GM23248 (cell line): Measurements from ENCODE around the gene MSL2. TPM values are rescaled to one million over a fixed set of nuclear protein-coding genes. Genes with fewer than 3 reads are reported as not detected.
A peak's percentile ranks its signal among the peaks of the same experiment; 100 is the strongest.
"Not testable (repeated sequence)": the region's sequence is repeated elsewhere in the genome, so short reads cannot be mapped to it uniquely, and the experiment has no call there.

ENCODE experiments used
- DNase-seq: peaks from one replicate; pipeline ENCODE4 v3.0.0-alpha.2; 2015
- H2AFZ ChIP-seq: fragments of 200-600 bp; sonication (generic); 2 replicates; pipeline ENCODE4 v1.6.1; 2016; ENCODE audit warnings: antibody characterized with exemption
- H3F3A ChIP-seq: fragments of 200-600 bp; sonication (generic); 2 replicates; pipeline ENCODE4 v1.6.1; 2016; ENCODE audit warnings: mild to moderate bottlenecking, antibody characterized with exemption, mixed run types; ENCODE audit not compliant: insufficient read depth
- H3K27ac ChIP-seq: fragments of 200-600 bp; sonication (generic); 2 replicates; pipeline ENCODE4 v1.5.1; 2016; ENCODE audit warnings: mild to moderate bottlenecking
- H3K27me3 ChIP-seq: fragments of 200-600 bp; sonication (generic); replicated peaks from 2 replicates; pipeline ENCODE4 v1.6.1; 2016; ENCODE audit warnings: mild to moderate bottlenecking; ENCODE audit not compliant: insufficient read depth
- H3K36me3 ChIP-seq: fragments of 200-600 bp; sonication (generic); 2 replicates; pipeline ENCODE4 v1.6.1; 2016; ENCODE audit warnings: low read depth, mild to moderate bottlenecking
- H3K4me1 ChIP-seq: fragments of 200-600 bp; sonication (generic); 2 replicates; pipeline ENCODE4 v1.6.1; 2016; ENCODE audit warnings: mild to moderate bottlenecking; ENCODE audit not compliant: insufficient read depth
- H3K4me2 ChIP-seq: fragments of 200-600 bp; sonication (generic); one replicate; pipeline ENCODE4 v1.6.1; 2016; ENCODE audit warnings: mild to moderate bottlenecking; ENCODE audit not compliant: unreplicated experiment
- H3K4me3 ChIP-seq: fragments of 200-600 bp; sonication (generic); 2 replicates; pipeline ENCODE4 v1.5.1; 2016; ENCODE audit warnings: mild to moderate bottlenecking
- H3K79me2 ChIP-seq: fragments of 200-600 bp; sonication (generic); 2 replicates; pipeline ENCODE4 v1.6.1; 2016; ENCODE audit warnings: mild to moderate bottlenecking; ENCODE audit not compliant: insufficient read depth
- H3K9ac ChIP-seq: fragments of 200-600 bp; sonication (generic); 2 replicates; pipeline ENCODE4 v1.6.1; 2016; ENCODE audit warnings: mild to moderate bottlenecking
- H3K9me2 ChIP-seq: fragments of 200-600 bp; sonication (generic); 2 replicates; pipeline ENCODE4 v1.6.1; 2016; ENCODE audit warnings: mixed run types, mild to moderate bottlenecking, moderate library complexity; ENCODE audit not compliant: insufficient read depth
- H3K9me3 ChIP-seq: fragments of 200-600 bp; sonication (generic); one replicate; pipeline ENCODE4 v1.6.1; 2017; ENCODE audit warnings: low read depth
- H4K20me1 ChIP-seq: fragments of 200-600 bp; sonication (generic); 2 replicates; pipeline ENCODE4 v1.6.0; 2016; ENCODE audit not compliant: insufficient read depth
- EZH2 ChIP-seq: fragments of 200-600 bp; sonication (generic); IDR thresholded peaks from 2 replicates; pipeline ENCODE4 v1.6.1; 2018; ENCODE audit warnings: antibody characterized with exemption, mild to moderate bottlenecking; ENCODE audit not compliant: insufficient read depth, poor library complexity, severe bottlenecking
- EZH2phosphoT487 ChIP-seq: fragments of 200-600 bp; sonication (generic); IDR thresholded peaks from 2 replicates; pipeline ENCODE4 v1.6.1; 2018; ENCODE audit warnings: antibody characterized with exemption, moderate library complexity, mild to moderate bottlenecking, low read depth; ENCODE audit not compliant: insufficient read depth
- WGBS, 2 experiments: methylation state at CpG; one replicate each; pipeline ENCODE4 v1.1.6; 2015 to 2017; ENCODE audit warnings: low lambda C conversion rate in 2 of 2, low coverage in 1 of 2; ENCODE audit errors: missing lambda C conversion rate in 2 of 2; 5-methylcytosine and 5-hydroxymethylcytosine counted together
- in situ Hi-C: fragments of 300-500 bp; cut with MboI; formaldehyde crosslinking; loops from 2 replicates; pipeline ENCODE4 v1.15.0; 2020
- polyA plus RNA-seq: library from polyadenylated mRNA; unstranded; fragments of >200 nt; fragmentation: Nextera tagmentation; extraction: Ambion mirVana; gene quantifications from 2 replicates; pipeline ENCODE4 v1.2.1, GENCODE V29; 2016
- total RNA-seq: library from RNA; depleted of rRNA; stranded (reverse); fragments of >200 nt; shearing (Covaris generic); gene quantifications from 2 replicates; pipeline ENCODE4 v1.2.3, GENCODE V29; 2014

The MSL2 gene
- total and polyA plus RNA-seq, 2 experiments from 2014 or later, result 3.3 to 15.2 TPM

DNA sequence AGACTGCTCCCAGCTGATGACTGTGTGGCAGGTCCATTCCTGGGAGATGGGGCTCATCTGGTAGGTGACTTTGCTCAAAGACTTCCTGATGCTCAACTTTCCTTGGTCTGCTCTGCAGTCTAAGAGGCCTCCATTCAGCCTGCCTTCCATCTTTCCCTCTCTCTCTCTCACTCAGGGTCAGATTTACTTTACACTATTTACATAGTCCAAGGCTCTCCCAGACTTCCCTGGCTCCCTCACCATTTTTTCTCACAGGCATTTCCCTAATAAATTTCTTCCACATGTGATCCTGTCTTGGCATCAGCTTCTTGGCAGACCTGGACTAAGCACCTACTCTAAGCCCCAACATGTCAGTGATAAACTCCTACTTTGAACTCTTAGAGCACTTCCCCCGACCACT is 41.0 kb upstream of the MSL2 start:
- TF ChIP-seq EZH2phosphoT487, result no peak
- TF ChIP-seq EZH2, result no peak
- no peak overlapping the region for H3K4me2 ChIP-seq
- no peaks in the 10 kb centered on the region for H3K9me2 ChIP-seq
- H3K9me3 ChIP-seq, result no peaks in the 10 kb centered on the region
- H3K79me2 ChIP-seq, result no peaks in the 10 kb centered on the region
- no peaks in the 10 kb centered on the region for H3F3A ChIP-seq
- in situ Hi-C loops, result no loop called here
- no peak overlapping the region for H3K9ac ChIP-seq
- no peaks in the 10 kb centered on the region for H3K36me3 ChIP-seq
- H3K4me3 ChIP-seq, result no peak overlapping the region
- no peak overlapping the region for H3K27ac ChIP-seq
- no peaks in the 10 kb centered on the region for H4K20me1 ChIP-seq
- no peaks in the 10 kb centered on the region for H3K4me1 ChIP-seq
- H3K27me3 ChIP-seq, result 0 out of 2 replicates have a peak, but pooled peaks cover 6% of the 10 kb centered on the region
- no peak for DNase-seq
- WGBS, 2 experiments, result 53 to 67% methylated on average over 1 of the region's 1 CpG
- H2AFZ ChIP-seq, result no peak overlapping the region

DNA sequence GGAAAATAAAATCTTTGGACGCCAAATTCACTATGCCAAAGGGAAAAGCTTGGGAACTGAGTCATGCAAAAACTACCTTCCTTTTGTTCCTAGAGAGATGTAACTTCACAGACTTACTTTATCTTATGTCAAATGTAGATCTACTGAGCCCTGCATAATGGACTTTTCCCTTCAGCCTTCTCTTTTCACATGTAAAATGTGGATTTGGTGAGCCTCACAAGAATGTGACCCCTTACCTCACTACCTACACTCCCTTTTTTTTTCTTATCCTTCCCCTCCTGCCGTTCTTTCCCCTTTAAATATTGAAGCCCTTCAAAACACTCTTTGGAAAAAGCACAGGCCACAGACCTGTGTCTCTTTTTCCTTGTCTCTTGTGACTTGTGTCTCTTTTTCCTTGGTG is 40.0 kb upstream of the MSL2 start:
- Histone ChIP-seq H2AFZ (no peak overlapping the region), H3K36me3 (no peaks in the 10 kb centered on the region), H3K79me2 (no peaks in the 10 kb centered on the region), H4K20me1 (no peaks in the 10 kb centered on the region), H3K9me3 (no peaks in the 10 kb centered on the region), H3K4me1 (no peaks in the 10 kb centered on the region), H3K4me2 (no peak overlapping the region), H3K9me2 (no peaks in the 10 kb centered on the region), H3K27ac (no peak overlapping the region), H3F3A (no peaks in the 10 kb centered on the region), H3K27me3 (0 out of 2 replicates have a peak, but pooled peaks cover 6% of the 10 kb centered on the region), H3K4me3 (no peak overlapping the region), H3K9ac (no peak overlapping the region)
- in situ Hi-C loops, result no loop called here
- WGBS, 2 experiments, result 34 to 35% methylated on average over 2 of the region's 2 CpGs
- no peak for TF ChIP-seq EZH2
- TF ChIP-seq EZH2phosphoT487, result no peak
- DNase-seq, result no peak

GRCh38 chr3:136235545-136235944 is 39.4 kb upstream of the MSL2 start:
- Histone ChIP-seq H4K20me1 (no peaks in the 10 kb centered on the region), H2AFZ (no peak overlapping the region), H3K4me2 (no peak overlapping the region), H3K4me3 (no peak overlapping the region), H3K27me3 (0 out of 2 replicates have a peak, but pooled peaks cover 3% of the 10 kb centered on the region), H3K27ac (no peak overlapping the region), H3K79me2 (no peaks in the 10 kb centered on the region), H3K36me3 (no peaks in the 10 kb centered on the region), H3K9me3 (no peaks in the 10 kb centered on the region), H3F3A (no peaks in the 10 kb centered on the region), H3K9ac (no peak overlapping the region), H3K9me2 (no peaks in the 10 kb centered on the region), H3K4me1 (no peaks in the 10 kb centered on the region)
- TF ChIP-seq EZH2, result no peak
- in situ Hi-C loops, result no loop called here
- no peak for DNase-seq
- 78 to 83% methylated on average over 1 of the region's 1 CpG for WGBS, 2 experiments

DNA sequence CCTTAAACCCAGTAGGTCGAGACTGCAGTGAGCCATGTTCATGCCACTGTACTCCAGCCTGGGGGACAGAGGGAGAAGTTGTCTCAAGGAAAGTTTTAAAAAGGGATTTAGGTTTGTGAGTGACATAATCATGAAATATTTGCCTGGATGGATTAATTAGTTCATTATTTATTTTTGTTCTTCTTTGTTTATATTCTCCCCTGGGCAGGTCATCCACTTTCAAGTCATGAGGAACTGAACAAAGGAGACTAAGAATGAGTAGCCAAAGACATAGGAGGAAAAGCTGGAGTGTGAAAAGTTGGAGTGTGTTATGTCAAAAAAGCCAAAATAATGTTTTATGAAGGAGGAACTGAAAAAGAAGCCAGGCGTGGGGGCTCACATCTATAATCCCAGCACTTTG is 36.3 kb upstream of the MSL2 start:
- Histone ChIP-seq H3F3A (no peaks in the 10 kb centered on the region), H3K4me3 (no peak overlapping the region), H3K79me2 (no peaks in the 10 kb centered on the region), H3K4me1 (no peaks in the 10 kb centered on the region), H3K4me2 (no peak overlapping the region), H3K9me2 (no peaks in the 10 kb centered on the region), H3K27ac (no peak overlapping the region), H3K36me3 (no peaks in the 10 kb centered on the region), H3K9ac (no peak overlapping the region), H3K27me3 (no peaks in the 10 kb centered on the region), H2AFZ (no peak overlapping the region), H4K20me1 (no peaks in the 10 kb centered on the region), H3K9me3 (no peaks in the 10 kb centered on the region)
- TF ChIP-seq EZH2phosphoT487 (no peak), EZH2 (no peak)
- in situ Hi-C loops, result no loop called here
- no peak for DNase-seq
- 45 to 60% methylated on average over 2 of the region's 2 CpGs for WGBS, 2 experiments

- in situ Hi-C loops, H3K9me2 ChIP-seq, H3K36me3 ChIP-seq, H3K9ac ChIP-seq, H3F3A ChIP-seq, H3K4me3 ChIP-seq, H3K4me1 ChIP-seq, H4K20me1 ChIP-seq, H3K79me2 ChIP-seq, H3K4me2 ChIP-seq, H2AFZ ChIP-seq, H3K9me3 ChIP-seq, H3K27me3 ChIP-seq, H3K27ac ChIP-seq: not testable (repeated sequence)
- 73 to 91% methylated on average over 3 to 4 of the region's 4 CpGs for WGBS, 2 experiments
- peak; percentile 28 for DNase-seq
Measured at GRCh38 chr3:136222746-136223145, 26.6 kb upstream of the MSL2 start.
